ENCODE results near the gene STYXL2.

STYXL2 gene

GRCh38 chr1:167093846-167094516, at the start of gene STYXL2:
STYXL2 (plus strand) TSS chr1:167094075; CDS start chr1:167094850, 775 bp downstream.
- no peak for DNase-seq

- no peak for DNase-seq
These were observed 42.0 kb upstream of the STYXL2 start for GRCh38 chr1:167051907-167052306.

- no peak for DNase-seq
These were observed 41.5 kb upstream of the STYXL2 start for GRCh38 chr1:167052389-167052788.

GRCh38 chr1:167054531-167054930, 39.3 kb upstream of the STYXL2 start:
- DNase-seq: no peak

GRCh38 chr1:167054946-167055630, 38.8 kb upstream of the STYXL2 start:
- no peak for DNase-seq

- DNase-seq: no peak
These were observed 37.2 kb upstream of the STYXL2 start for GRCh38 chr1:167056529-167057231.

- no peak for DNase-seq
These were observed 36.6 kb upstream of the STYXL2 start for GRCh38 chr1:167057241-167057688.

- DNase-seq: peak; percentile 71
These were observed 34.6 kb upstream of the STYXL2 start for GRCh38 chr1:167059045-167059808.

- DNase-seq: no peak
These were observed 34.1 kb upstream of the STYXL2 start for GRCh38 chr1:167059809-167060107.

- no peak for DNase-seq
These were observed 33.5 kb upstream of the STYXL2 start for GRCh38 chr1:167060141-167061072.

- no peak for DNase-seq
These were observed 32.8 kb upstream of the STYXL2 start for GRCh38 chr1:167061073-167061464.

- DNase-seq: no peak
These were observed 29.3 kb upstream of the STYXL2 start for GRCh38 chr1:167064621-167065020.

- DNase-seq: no peak
These were observed 28.4 kb upstream of the STYXL2 start for GRCh38 chr1:167065471-167065870.

GRCh38 chr1:167066333-167067122, 27.3 kb upstream of the STYXL2 start:
- peak; percentile 83 for DNase-seq

- DNase-seq: no peak
These were observed 26.0 kb upstream of the STYXL2 start for GRCh38 chr1:167067904-167068303.

- DNase-seq: no peak
These were observed 25.1 kb upstream of the STYXL2 start for GRCh38 chr1:167068761-167069160.

GRCh38 chr1:167071286-167071685, 22.6 kb upstream of the STYXL2 start:
- DNase-seq: no peak

- no peak for DNase-seq
These were observed 17.7 kb upstream of the STYXL2 start for GRCh38 chr1:167076136-167076710.

GRCh38 chr1:167077128-167077867, 16.6 kb upstream of the STYXL2 start:
- DNase-seq: no peak

- DNase-seq: no peak
These were observed 16.0 kb upstream of the STYXL2 start for GRCh38 chr1:167077868-167078210.

All from activated CD8-positive, alpha-beta memory T cell treated with anti-CD3 and anti-CD28 coated beads, Interleukin-2, amount 50 U/mL, for 4 hours (primary cell).